T-helper 1 cell treated with Interleukin-12 subunit alpha and Interleukin-12 subunit beta and Interleukin-4 antibody, amounts not matched to agents 30 μg/mL and 1 μg/mL, for 36 hours (primary cell): Measurements from ENCODE around the gene EEF1AKMT1.
A peak's percentile ranks its signal among the peaks of the same experiment; 100 is the strongest.

Experiments
- H3K27ac Mint-ChIP-seq: one replicate; pipeline ENCODE4 v1.8.0; 2021; ENCODE audit warnings: mild to moderate bottlenecking, mixed read lengths
- H3K27me3 Mint-ChIP-seq: one replicate; pipeline ENCODE4 v1.8.0; 2021; ENCODE audit warnings: low read depth, mixed read lengths
- H3K36me3 Mint-ChIP-seq: one replicate; pipeline ENCODE4 v1.8.0; 2021; ENCODE audit warnings: low read depth, mixed read lengths
- H3K4me1 Mint-ChIP-seq: one replicate; pipeline ENCODE4 v1.8.0; 2021; ENCODE audit warnings: low read depth, mixed read lengths
- H3K4me3 Mint-ChIP-seq: one replicate; pipeline ENCODE4 v1.8.0; 2021; ENCODE audit warnings: mild to moderate bottlenecking, moderate library complexity, mixed read lengths
- H3K9me3 Mint-ChIP-seq: one replicate; pipeline ENCODE4 v1.8.0; 2021; ENCODE audit warnings: mixed read lengths

EEF1AKMT1 gene, protein sequence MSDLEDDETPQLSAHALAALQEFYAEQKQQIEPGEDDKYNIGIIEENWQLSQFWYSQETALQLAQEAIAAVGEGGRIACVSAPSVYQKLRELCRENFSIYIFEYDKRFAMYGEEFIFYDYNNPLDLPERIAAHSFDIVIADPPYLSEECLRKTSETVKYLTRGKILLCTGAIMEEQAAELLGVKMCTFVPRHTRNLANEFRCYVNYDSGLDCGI

DNA sequence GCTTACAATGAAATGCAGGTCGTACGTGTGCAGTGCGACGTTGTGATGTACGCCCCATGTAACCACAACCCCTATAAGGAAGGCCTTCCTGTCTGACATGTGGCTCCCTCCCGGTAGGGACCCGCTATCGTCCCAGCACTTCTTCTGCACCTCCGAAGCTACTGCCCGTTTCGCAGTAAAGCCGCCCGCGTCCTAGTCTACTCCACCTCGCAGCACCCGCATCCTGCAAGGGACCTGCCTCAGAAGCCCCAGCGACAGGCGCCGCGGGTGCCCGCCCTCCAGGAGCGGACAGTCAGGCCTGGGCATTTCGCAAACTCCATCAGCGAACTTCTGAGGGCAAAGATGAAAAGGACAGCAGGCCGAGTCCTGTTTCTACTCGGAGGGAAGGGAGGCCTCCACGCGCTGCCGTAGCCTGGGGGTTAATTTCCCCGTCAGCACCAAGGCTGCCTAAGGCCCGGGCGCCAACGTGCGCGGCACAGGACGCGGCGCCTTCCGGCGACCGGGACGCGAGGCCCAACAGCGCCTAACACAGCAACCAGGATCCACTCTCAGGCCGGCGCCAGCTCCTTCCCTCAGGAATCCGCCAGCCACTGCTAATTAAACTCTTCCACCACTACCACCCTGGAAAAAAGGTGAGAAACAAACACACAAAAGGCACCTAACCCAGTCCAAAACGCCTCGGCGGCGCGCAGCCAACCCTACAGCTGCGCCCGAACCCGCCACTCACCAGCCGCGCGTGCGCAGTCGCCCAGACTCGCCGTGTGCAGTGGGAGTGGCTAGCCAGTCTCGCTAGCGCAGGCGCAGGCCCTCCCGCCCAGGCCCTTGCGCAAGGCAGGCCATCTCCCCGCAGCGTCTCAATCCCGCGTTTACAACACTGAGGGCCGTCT lies at the start of gene EEF1AKMT1:
Gene EEF1AKMT1 (minus strand): TSS at position 768 of the 887 bp plus-strand sequence. CDS start 16,363 bp downstream, outside the sequence.
- H3K4me3 Mint-ChIP-seq = peak within 1 kb of the TSS; percentile 99
- H3K27me3 Mint-ChIP-seq = no peaks in the 10 kb centered on the region
- H3K4me1 Mint-ChIP-seq = peaks cover 21% of the 10 kb centered on the region
- H3K36me3 Mint-ChIP-seq = peaks cover 28% of the 10 kb centered on the region
- peaks cover 18% of the 10 kb centered on the region for H3K9me3 Mint-ChIP-seq
- peak within 1 kb of the TSS; percentile 100 for H3K27ac Mint-ChIP-seq

DNA sequence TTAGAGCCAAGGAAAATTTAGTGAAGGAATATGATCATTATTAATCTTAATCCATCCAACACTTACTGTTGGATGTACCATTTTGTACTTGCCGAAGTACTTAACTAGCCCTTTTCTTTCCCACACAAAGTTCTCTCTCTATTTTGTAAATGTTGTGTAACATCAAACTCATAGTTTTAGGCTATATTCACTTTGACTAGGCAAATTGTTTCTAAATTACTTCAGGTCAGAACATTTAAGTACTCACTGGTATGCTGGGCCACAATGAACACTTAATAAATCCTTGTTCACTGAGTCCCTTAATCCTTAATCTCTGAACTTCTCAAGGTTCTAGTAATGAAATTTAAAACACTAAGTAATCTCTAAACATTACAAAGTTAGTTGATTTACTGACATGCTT lies 49.3 kb upstream of the EEF1AKMT1 start:
- H3K27me3 Mint-ChIP-seq = no peaks in the 10 kb centered on the region
- H3K9me3 Mint-ChIP-seq = no peaks in the 10 kb centered on the region
- no peak overlapping the region for H3K27ac Mint-ChIP-seq
- no peaks in the 10 kb centered on the region for H3K4me1 Mint-ChIP-seq
- peaks cover 1% of the 10 kb centered on the region for H3K36me3 Mint-ChIP-seq
- no peak overlapping the region for H3K4me3 Mint-ChIP-seq

DNA sequence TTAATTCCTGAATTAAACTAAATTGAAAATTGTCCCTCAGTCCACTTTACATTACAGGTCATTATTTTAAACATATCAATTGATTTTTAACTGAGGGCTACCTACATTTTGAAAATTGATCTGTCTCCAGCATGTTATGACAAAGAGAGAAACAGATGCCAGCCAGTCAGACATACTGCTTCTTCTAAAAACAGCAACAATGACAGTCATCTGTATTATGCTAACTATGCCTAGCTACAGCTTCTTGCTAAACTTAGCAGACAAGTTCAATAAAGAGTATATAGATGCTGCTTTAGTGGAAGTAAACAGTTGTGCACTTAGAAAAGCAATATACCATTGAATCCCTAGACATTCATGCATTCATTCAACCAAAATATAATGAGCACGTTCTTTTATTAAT lies 48.6 kb upstream of the EEF1AKMT1 start:
- H3K4me3 Mint-ChIP-seq = no peak overlapping the region
- H3K27ac Mint-ChIP-seq = no peak overlapping the region
- no peaks in the 10 kb centered on the region for H3K4me1 Mint-ChIP-seq
- H3K9me3 Mint-ChIP-seq = no peaks in the 10 kb centered on the region
- no peaks in the 10 kb centered on the region for H3K27me3 Mint-ChIP-seq
- H3K36me3 Mint-ChIP-seq = peaks cover 1% of the 10 kb centered on the region

DNA sequence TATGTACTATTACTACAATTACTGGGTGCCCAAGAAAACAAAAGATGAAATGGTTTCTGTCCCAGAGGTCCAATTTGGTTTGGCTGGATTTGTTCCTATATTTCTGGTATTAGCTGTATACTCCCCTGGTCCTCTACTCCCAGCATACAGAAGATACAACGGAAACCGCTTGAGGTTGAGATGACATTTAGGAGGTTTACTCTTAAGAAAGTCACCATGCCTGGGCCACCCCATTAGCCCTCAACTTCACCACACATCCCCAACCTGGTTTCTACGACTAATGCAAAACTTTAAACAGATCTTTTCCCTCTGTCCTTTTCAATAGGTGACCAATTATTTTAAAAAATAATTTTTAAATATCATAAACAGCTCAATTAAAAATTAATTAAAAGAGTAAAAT lies 46.0 kb upstream of the EEF1AKMT1 start:
- no peaks in the 10 kb centered on the region for H3K9me3 Mint-ChIP-seq
- H3K36me3 Mint-ChIP-seq = peaks cover 4% of the 10 kb centered on the region
- peaks cover 1% of the 10 kb centered on the region for H3K4me1 Mint-ChIP-seq
- H3K27ac Mint-ChIP-seq = no peak overlapping the region
- H3K27me3 Mint-ChIP-seq = no peaks in the 10 kb centered on the region
- H3K4me3 Mint-ChIP-seq = no peak overlapping the region

DNA sequence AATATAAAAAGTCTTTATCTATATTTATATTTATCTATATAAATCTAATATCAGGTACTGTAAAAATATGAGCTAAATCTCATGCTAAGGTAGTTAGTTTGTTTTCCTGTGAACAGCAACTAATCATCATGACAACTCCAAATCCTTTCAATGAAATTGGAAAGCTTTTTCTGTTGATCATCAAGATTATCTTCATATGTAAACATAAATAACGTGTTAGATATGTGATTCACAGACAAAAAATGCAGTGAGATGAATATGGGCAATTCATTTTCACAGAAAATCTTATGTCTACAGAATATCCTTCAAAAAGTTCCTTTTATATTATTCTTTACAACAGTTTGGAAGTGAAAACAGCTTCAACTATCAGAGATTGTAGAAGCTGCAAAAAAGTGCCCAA lies 41.7 kb upstream of the EEF1AKMT1 start:
- H3K4me3 Mint-ChIP-seq = no peak overlapping the region
- H3K36me3 Mint-ChIP-seq = peaks cover 8% of the 10 kb centered on the region
- peaks cover 3% of the 10 kb centered on the region for H3K4me1 Mint-ChIP-seq
- no peaks in the 10 kb centered on the region for H3K27me3 Mint-ChIP-seq
- no peaks in the 10 kb centered on the region for H3K9me3 Mint-ChIP-seq
- no peak overlapping the region for H3K27ac Mint-ChIP-seq

DNA sequence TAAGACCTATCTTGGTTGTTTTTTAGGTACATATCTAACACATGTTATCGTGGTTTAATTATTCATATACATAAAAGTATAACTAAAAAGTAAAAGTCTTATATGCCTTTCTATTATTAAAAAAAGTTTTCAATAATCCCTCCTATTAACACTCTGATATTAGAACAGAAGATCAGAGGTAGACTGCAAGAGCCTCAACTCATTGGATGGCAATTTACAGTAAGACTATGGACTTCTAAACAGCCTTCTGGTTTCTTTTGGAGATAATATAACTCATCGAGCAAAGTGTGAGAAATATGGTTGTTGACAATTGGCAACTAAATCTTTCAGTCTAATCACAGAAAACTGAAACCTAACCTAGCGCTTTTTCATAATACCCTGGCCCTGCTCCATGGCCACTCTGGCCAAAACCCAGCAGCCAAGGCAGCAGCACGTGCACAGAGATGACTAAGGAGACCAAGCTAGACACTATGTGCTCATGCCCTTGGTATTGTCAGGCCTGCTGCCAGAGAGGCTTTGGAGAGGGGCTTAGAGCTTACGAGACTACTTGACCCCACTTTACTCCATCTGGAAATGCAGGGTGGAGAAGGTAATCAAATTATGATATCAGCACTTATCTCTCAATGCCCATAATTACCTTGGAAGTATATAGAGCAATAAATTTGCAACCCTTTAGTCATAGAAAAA lies 40.6 kb upstream of the EEF1AKMT1 start:
- Mint-ChIP-seq H3K36me3 (peaks cover 8% of the 10 kb centered on the region), H3K4me3 (no peak overlapping the region), H3K27me3 (no peaks in the 10 kb centered on the region)

DNA sequence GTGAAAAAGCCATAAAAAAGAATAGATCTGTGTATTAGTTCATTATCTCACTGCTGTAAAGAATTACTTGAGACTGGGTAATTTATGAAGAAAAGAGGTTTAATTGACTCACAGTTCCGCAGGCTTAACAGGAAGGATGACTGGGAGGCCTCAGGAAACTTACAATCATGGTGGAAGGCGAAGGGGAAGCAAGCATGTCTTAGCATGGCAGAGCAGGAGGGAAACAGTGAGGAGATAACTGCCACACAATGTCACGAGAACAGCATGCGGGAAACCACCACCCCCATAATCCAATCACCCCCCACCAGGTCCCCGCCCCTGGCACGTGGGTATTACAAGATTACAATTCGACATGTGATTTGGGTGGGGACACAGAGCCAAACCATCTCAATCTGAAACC lies 39.1 kb upstream of the EEF1AKMT1 start:
- Mint-ChIP-seq H3K4me1 (peaks cover 3% of the 10 kb centered on the region), H3K27ac (no peak overlapping the region), H3K9me3 (no peaks in the 10 kb centered on the region), H3K27me3 (no peaks in the 10 kb centered on the region), H3K36me3 (peaks cover 9% of the 10 kb centered on the region), H3K4me3 (no peak overlapping the region)

More for the DNA sequence above, 40.6 kb upstream of the EEF1AKMT1 start:
- Mint-ChIP-seq H3K9me3 (no peaks in the 10 kb centered on the region), H3K27ac (no peak overlapping the region), H3K4me1 (peaks cover 3% of the 10 kb centered on the region)

DNA sequence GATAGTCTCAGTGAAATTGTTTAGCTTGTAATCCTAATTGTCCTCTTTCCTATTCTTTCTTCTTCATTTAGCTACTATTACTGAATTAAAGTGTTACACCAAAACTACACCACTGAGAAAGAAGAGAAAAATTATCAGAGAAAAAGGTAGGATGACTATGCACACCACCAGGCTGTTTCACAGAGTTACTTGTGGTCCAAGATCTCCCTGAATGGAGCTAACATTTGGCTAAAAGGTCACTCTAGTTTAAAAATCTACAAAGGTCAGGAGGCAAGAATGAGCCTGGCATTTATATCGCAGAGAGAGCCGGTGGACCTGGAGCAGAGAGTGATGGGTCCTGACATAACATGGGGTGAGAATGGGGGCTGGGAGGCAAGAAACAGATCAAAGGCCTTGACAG lies 37.0 kb upstream of the EEF1AKMT1 start:
- no peak overlapping the region for H3K27ac Mint-ChIP-seq
- no peaks in the 10 kb centered on the region for H3K27me3 Mint-ChIP-seq
- peaks cover 3% of the 10 kb centered on the region for H3K4me1 Mint-ChIP-seq
- no peaks in the 10 kb centered on the region for H3K9me3 Mint-ChIP-seq
- H3K4me3 Mint-ChIP-seq = no peak overlapping the region
- peaks cover 14% of the 10 kb centered on the region for H3K36me3 Mint-ChIP-seq

DNA sequence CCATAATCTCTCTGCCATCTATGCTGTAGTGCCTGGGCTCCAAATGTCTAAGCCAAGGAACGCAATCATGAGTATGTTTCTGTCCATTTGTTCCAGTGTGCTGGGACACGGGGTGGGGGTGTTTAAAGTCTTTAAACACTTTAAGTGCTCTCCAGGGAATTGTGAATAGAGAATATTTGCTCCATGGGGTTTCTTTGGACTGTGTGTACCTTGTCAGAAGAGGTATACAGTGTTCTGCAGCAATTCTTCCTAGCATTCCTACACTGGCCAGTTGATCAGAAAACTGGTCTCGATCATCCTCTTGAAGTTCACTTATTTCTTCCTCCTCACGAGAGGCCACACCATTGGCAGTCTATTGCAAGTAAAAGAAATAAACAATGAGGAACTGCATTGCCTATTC lies 35.1 kb upstream of the EEF1AKMT1 start:
- Mint-ChIP-seq H3K27ac (no peak overlapping the region), H3K27me3 (no peaks in the 10 kb centered on the region), H3K36me3 (peaks cover 15% of the 10 kb centered on the region), H3K4me1 (peaks cover 2% of the 10 kb centered on the region), H3K4me3 (no peak overlapping the region), H3K9me3 (no peaks in the 10 kb centered on the region)

DNA sequence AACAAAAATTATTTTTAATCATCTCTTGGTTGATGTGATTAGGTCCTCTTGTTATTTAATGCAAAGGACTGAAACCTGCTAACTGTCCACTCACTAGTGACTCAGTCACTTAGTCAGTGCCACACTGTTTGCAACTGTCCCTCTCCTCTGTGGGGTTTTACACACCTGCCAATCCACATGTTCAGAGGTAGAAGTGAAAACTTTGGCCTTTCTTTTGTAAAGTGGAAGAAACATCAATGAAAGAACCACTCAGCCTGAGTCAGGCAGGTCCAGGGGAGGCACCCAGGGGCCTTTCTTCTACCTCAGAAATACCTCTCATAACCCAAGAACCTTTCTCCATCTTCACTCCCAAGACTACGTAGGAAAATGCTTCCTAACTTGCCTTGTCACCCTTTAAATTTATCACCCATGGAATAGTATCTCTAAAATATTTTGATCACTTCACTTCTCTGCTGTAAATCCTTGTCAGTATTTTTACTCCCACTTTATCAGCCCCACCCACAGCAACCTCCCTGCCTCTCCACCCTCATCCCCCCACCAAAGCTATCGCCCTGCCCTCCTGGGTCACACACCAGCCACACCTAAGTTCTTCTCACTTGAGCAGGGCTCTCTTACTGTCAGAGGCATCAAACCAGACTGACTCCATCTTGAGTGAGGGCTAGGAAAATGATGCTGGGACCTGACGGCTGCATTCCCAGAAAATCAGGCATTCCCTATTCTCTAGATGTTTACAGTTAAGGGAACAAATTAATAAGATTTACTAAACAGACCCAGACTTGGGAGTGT lies 29.6 kb upstream of the EEF1AKMT1 start:
- Mint-ChIP-seq H3K4me1 (no peaks in the 10 kb centered on the region), H3K27ac (no peak overlapping the region), H3K4me3 (no peak overlapping the region), H3K36me3 (peaks cover 19% of the 10 kb centered on the region), H3K27me3 (no peaks in the 10 kb centered on the region), H3K9me3 (no peaks in the 10 kb centered on the region)

DNA sequence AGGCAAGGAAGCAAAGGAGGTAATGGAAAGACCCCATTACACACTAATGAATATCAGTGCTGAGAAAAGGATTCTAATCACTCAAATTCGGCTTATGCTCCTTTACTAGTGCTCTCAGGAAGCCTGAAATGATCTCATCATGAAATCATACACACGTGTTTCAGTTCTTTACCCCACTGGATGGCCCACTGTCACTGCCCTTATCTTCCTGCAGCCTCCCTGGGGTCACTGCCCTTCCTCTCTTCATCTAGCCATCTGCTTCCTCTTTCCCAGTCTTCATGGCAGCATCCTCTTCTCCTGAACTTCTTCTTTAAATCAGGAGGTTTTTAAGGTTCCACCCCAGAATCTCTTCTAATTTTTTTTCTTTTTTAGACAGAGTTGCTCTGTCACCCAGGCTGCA lies 27.9 kb upstream of the EEF1AKMT1 start:
- no peak overlapping the region for H3K4me3 Mint-ChIP-seq
- peaks cover 25% of the 10 kb centered on the region for H3K36me3 Mint-ChIP-seq
- peaks cover 11% of the 10 kb centered on the region for H3K4me1 Mint-ChIP-seq
- no peaks in the 10 kb centered on the region for H3K9me3 Mint-ChIP-seq
- H3K27me3 Mint-ChIP-seq = no peaks in the 10 kb centered on the region
- H3K27ac Mint-ChIP-seq = no peak overlapping the region

DNA sequence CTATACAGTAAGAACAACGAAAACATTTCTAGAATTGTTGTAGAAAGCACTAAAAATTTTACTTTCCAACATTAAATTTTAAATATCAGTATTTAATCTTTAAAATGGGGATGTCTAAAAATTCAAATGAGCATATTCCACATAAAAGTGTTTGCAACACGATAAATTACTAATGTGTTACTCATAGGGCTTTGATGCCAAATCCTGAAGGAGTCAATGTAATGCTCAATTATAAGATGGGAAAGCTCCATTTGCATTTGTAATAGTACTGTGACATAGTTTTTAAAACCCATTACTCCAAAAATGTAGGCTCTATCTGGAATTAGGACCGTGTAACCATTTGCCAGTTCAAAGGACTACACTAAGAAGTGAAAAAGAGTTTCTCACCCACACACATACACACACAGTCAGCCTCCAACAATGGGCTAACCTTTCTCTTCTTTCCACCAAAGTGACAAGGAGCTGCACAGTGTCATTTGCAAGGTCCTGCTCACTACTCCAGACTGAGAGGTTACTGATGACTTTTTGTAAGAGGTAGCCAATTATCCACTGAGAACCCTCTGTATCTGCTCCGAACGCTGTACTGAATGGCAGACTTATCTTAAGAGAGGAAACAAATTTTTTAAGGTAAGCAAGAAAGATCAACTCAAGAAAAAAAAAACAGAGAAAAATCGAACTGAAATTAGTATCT lies 26.1 kb upstream of the EEF1AKMT1 start:
- Mint-ChIP-seq H3K9me3 (no peaks in the 10 kb centered on the region), H3K4me1 (peaks cover 12% of the 10 kb centered on the region), H3K36me3 (peaks cover 28% of the 10 kb centered on the region), H3K27ac (no peak overlapping the region), H3K27me3 (no peaks in the 10 kb centered on the region), H3K4me3 (no peak overlapping the region)

DNA sequence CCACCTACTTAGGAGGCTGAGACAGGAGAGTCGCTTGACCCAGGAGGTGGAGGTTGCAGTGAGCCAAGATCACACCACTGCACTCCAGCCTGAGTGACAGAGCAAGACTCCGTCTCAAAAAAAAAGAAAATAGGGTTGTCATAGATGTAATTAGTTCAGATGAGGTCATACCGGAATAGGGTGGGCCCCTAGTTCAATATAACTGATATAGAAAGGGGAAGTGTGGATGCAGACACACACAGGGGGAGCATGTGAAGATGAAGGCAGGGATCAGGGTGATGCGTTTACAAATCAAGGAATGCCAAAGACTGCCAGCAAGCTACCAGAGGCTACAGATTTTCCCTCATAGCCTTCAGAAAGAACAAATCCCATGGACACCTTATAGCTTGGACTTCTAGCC lies 24.3 kb upstream of the EEF1AKMT1 start:
- peaks cover 12% of the 10 kb centered on the region for H3K4me1 Mint-ChIP-seq
- no peak overlapping the region for H3K4me3 Mint-ChIP-seq
- no peaks in the 10 kb centered on the region for H3K9me3 Mint-ChIP-seq
- H3K27ac Mint-ChIP-seq = no peak overlapping the region
- no peaks in the 10 kb centered on the region for H3K27me3 Mint-ChIP-seq
- peaks cover 27% of the 10 kb centered on the region for H3K36me3 Mint-ChIP-seq
